Stimulated activated CD8-positive, alpha-beta memory T cell treated with anti-CD3 and anti-CD28 coated beads, Interleukin-12 subunit alpha, Interleukin-12 subunit beta, amount 100 ng/mL, for 1 hour (primary cell): ENCODE measurements around the gene SHTN1.

Source experiments
- DNase-seq: peaks from one replicate; pipeline ENCODE4 v3.0.0-alpha.2; 2020; ENCODE audit warnings: low read depth

SHTN1 gene

DNA sequence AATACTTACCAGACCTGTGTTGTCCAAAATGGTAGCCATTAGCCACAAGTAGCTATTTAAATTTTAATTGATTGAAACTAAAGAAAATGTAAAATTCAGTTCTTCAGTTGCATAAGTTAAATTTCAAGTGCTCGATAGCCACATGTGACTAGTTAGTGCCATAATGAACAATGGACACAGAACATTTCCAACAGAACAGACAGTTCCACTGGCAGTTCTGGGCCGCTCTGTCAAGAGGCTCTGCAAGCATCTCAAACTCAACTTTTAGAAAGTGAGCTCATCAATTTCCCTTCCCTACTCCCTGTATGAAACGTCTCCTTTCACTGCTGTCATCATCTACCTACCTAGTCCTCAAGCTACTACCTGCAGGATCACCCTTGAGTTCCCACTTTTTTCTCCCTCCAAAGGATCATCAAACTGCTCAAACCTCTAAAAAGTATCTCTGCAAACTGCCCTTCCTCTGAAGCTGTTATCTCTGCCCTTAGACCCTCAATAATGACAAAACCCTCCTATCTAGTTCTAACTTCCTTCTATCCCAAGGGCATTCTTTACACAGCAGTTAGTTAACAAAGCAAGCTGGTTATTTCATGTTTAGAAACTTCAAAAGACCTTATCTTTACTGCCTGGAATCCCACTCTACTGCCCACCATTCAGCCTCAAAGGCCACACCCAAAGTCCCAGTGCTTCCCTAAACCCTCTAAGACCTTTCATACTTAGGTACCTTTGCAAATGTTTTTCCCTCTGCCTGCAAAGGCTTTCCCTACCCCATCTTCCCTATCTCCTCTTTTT lies 20.6 kb downstream of the SHTN1 start:
- no peak for DNase-seq

DNA sequence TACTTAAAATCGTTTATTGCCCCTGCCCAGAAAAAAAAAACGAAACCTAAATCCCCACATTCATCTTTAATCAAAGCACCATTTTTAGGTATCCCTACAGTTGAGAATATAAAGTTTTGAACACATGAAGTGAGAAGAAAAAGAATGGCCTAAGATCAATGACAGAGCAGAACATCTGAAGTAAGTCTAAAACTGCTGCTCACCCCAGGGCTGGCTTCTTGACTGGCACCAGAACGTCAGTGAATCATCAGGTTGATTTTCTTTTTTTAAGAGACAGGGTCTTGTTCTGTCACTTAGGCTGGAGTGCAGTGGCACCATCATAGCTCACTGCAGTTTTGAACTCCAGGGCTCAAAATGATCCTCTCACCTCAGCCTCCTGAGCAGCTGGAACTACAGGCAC lies 24.9 kb downstream of the SHTN1 start:
- no peak for DNase-seq

DNA sequence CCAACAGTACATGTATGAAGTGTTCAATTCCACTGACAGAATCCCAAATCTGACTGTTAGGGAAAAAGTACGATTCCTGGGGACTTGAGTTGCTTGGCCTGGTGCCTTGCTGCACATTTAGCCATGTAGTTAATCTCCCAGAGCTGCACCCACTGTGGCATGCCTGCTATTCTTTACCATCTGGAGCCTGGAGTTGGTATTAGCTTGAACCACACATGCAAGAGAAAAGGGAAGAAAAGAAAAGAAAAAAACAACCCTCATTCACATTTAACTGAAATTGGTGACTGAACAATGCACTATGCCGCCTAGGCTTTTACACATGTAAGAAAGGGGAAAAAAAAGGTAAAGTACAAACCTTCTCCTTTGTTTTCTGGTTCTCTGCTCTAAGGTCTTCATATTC lies 26.1 kb downstream of the SHTN1 start:
- DNase-seq, result no peak

DNA sequence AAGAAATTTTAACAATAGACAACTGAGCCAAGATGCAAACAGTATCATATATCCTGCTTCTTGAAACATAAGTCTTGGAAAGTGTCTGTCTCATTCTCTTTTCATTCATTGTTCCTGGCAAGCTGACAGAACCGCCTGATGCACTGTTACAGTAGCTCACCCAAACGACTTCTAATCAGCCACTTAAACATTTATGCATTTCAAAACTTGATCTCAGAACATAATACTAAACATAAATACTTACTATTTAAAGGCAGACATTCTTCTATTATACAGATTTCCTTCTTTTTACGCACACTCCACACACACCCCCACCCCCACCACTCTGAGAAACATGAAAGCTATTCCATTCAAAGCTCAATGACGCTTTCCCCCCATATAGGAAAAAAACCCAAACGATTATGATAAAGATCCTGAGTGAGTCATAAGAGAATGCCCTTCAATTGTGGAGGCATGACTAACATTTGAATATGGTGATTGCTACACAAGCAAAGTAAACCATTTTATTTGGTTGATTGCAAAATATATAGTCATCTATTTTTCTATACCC lies 30.5 kb downstream of the SHTN1 start:
- DNase-seq, result no peak

DNA sequence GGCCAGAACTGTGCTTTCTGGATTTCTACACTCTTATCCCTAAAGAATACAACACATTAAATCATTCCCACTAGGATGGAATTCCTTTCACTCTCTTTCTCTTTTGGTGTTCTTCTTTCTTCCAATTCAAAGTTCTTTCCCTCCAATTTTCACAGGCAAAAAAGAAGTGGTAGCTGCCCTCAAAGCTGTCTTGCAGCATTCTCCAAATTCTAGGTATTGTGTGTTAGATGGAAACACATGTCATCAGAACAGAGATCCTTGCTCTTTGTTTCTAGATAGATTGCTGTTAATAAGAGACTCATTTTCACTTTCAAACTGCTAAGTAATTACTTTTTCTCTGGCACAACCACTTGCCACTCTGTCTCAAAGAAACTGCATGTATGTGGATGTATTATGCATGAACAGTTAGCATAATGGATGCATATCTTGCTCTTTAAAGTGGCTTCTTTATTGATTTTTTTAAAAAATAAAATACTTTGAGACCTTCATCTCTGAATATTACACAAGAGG lies 31.0 kb downstream of the SHTN1 start:
- no peak for DNase-seq

DNA sequence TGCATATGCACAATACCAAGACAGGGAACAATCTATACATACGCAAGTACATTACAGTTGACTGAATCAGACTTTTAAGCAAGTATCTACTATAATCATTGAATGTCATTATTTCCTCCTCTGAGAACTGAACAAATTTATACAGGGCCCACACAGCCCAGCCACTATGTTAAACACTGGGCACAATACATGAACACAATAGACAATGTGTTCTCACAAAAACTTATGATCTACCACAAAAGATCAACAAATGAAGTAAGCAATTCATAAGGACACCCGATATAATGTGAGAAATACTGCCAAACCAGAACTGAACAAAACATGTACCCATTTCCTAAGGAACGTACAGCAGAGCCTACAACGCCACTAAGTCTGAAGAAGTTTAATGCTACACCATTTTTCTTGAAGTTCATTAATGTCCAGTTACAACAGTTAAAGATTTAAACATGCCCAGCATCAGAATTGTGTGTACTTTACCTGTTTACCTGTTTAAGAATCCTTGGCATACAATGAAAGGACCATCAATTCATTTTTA lies 31.5 kb downstream of the SHTN1 start:
- no peak for DNase-seq

DNA sequence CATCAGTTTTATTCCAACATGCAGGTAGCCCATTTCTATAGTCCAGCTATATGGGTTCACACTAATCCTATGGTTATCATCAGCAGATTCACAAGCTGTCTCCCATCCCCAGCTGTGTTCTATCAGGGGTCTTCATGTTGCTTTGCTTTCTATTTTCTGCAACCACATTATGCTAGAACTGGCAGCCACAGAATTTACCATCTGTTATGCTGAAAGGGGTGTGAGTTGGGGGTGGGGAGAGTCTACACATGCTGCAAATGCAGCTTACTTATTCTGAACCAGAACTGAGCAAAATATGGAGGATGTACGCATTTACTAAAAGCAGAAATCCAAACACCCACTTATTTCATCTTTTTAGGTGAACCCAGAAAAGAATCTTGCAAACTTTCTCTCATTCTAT lies 32.9 kb downstream of the SHTN1 start:
- DNase-seq, result no peak

DNA sequence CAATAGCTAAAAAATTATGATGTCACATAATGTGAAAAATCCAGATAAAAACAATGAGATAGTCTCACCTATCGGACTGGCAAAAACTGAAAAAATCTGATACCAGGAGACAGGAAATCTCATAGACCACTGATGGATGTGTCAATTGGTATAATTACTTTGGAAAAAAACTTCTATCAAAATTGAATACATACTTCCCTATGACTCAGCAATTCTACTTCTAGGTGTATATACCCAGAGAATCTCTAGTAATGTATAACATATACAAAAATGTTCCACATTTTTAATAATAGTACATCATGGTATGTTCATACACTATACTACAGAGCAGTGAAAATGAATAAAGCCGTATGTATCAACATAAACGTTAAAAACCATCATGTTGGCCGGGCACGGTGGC lies 34.9 kb downstream of the SHTN1 start:
- no peak for DNase-seq

DNA sequence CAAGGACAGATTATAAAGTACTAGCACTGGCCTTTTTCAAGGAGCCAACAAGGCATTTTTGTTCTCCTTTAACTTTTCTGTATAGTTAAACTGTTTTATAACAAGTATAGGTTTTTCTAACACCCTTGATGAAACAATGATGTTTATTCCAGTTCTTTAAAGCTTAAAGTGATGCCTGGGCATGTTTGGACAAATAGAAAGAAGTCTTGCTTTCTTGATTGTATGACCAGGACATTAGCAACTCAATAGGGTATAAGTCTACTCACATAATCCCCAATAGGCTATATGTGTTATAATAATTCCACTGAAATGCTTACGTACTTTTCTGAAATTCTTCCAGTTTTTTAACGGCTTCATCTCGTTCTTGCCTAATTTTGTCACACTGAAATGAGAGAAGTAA lies 36.7 kb downstream of the SHTN1 start:
- no peak for DNase-seq

DNA sequence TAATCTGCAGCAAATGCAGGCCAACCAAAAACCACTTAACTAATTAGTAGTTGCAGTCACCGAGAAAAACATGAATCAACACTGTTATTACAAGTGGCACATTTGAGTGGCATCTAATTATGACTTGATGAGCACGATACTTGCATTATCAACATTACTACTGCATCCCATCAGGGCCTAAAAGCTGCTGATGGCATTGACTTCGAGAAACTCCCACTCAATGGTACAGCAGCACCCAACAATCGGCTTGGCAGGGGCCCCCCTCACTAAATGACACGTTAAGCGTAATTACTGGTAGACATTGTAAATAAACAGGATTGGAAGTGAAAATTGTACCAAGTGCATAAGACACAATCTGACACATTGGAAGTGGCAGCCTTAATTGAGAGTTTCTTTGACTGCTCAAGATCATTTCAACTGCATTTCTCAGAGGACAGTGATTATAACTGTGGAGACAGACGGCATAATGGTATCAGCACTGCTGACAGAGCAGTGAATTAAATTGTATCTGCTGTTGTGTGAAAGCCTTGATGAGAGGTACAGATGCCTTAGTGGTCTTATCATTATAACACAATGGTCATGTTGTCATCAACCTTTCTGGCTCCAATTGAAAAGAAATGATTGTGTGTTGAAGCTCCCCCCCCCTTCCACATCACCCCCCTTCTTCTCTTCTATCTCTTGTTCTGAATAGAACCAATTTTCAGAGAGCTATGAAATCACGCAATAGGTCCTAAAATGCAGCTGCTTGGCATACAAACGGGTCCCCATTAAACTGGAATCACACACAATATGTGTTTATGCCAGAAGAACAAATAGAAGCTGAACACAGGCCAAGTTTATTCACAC lies 43.4 kb downstream of the SHTN1 start:
- DNase-seq, result no peak

DNA sequence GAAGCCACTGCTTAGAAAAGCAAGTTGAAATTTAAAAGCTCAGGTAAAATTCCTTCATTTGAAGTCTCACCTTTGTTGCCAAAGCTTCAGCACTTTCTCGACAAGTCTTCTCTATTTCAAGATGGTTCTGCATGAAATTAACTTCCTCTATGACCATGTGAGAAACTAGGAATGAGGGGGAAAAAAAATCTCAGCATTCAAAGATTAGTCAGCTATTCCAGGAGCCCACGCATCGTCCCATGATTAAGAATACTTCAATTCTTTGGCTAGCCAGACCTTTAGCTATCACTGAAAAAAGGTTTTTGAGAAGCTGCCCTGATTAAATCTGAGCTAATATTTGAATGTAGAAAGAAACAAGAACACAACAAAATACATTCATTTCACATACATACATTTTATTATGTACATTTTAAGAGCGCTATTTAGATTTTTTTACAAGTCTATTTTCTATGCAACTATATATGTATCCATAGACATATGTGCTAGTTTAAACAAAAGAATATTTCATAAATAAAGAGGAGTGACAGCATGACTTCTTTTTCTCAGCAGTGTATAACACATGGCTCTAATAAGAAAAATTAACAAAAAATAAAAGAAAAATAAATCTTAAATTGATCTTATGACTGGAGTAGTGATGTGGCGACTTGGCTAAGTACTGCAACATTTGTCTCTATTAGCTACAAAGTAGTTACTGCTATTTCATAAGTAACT lies 44.8 kb downstream of the SHTN1 start:
- DNase-seq, result no peak

DNA sequence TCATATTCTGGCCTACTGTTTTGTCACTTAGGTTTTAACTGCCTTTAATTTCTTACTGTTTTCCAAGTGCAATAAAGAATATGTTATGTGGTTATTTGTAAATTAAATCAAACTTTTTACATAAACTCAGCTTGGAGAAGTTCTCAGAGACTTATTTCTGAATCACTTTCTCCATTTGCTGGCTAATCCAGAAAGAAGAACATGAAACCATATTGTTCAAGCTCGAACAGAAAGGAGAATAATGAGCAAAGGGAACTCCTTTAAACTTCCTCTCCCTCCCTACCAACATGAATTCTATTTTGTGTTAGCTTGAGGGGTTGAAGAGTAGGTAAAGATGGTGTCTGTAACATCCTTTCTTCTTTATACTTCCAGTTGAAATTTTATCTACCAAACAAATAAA lies 52.3 kb downstream of the SHTN1 start:
- no peak for DNase-seq

DNA sequence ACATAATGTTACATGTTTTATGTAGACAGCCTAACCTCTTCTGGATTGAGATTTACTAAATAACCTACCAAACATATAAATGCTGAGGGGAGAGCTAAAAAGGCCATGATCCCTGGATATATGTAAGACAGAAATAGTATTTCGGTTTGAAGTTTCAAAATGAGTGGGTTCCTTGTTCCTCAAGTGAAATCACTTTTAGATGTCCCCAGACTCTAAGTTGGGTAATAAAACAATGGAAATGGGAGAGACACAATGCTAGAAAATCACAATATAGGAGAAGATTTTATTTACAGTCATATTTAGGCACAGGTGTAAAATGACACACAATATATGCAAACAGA lies 56.5 kb downstream of the SHTN1 start:
- DNase-seq, result no peak

DNA sequence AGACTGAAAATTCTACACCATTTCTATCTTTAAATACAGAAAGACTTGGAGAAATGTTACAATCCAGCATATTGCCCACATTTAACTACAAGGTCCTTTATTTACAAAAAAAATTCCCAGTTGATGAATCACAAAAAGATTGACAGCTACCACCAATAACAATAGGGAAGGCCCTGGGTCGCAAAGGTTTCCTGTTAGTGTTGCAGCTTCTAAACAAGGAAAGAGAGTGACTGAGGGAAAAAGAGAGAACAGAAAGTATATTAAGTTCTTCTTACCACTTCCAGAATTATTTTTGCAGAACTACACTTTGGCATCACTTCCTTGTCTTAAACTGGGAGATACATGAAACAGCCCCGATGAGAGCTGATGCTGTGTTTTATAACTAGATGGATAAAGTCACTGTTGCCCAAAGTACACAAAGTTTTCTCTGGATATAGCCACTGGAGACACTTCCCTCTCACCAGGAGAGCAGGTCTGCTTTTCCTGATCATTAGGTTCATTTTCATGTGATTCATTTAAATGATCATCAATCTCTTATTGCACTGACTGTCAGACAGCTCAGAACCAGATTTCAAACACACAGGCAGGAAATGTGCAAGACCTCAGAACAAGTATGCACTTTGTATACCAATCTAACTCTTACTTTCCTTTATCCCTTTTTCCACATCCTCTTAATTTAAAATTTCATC lies 57.0 kb downstream of the SHTN1 start:
- DNase-seq, result no peak

DNA sequence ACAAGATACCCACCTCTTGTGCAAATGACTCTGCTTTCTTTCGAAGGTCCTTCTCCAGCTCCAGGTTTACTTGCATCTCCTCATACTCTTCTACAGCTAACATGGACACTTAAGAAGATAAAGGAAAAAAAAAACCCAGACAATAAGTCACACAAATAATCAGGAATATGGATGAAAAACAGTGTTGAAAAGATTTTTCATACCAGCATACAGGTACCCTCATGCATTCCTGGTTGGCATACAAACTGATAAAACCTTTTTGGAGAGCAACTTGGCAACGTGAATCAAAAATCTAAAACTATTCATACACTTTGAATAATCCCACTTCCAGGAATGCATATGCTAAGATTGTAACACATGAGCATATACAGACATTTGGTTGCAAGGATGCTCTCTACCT lies 60.1 kb downstream of the SHTN1 start:
- DNase-seq, result no peak

DNA sequence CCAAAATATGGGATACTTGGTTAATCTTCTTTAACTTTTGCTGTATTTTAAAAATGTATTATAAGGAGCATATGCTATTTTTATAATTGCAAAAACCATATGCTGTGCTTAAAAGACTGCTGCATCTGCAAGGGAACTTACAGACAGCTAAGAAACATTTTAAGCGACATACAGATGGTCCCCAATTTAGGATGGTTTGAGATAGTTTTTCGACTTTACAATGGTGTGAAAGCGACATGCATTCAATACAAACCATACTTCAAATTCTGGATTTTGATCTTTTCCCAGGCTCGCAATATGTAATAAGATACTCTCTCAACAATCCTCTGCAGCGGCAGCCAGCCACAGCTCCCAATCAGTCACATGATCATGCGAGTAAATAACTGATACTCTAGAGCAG lies 73.2 kb downstream of the SHTN1 start:
- DNase-seq, result no peak

DNA sequence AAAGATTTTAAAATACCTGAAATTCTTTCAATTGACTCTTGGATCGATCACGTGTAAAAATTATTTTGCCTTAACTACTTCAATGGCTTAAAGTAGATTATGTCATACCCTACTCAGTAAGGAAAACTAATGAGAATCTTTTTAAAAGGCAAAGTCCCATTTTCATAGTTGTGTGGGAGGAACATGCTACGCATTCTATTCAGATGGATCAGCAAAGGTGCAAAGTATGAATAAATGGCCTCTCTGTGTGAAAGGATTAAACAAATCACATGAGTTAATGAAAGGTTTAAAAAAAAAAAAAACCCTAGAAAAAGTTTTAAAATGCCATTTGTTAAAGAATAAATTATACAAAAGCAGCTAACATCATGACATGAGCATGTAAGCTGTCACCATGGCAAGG lies 78.6 kb downstream of the SHTN1 start:
- no peak for DNase-seq

DNA sequence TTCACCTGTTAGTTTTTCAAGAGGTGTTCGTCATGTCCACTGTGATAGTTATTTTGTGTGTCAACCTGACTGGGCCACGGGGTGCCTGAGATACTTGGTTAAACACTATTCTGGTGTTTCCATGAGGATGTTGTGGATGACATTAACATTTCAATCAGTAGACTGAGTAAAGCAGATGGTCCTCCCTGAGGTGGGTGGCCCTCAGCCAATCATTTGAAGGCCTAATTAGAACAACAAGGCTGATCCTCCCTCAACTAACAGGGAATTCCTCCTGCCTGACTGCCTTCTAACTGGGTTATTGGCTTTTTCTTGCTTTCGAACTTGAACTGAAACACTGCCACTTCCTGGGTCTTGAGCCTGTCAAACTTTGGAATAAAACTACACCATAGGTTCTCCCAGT lies 79.9 kb downstream of the SHTN1 start:
- DNase-seq, result no peak

DNA sequence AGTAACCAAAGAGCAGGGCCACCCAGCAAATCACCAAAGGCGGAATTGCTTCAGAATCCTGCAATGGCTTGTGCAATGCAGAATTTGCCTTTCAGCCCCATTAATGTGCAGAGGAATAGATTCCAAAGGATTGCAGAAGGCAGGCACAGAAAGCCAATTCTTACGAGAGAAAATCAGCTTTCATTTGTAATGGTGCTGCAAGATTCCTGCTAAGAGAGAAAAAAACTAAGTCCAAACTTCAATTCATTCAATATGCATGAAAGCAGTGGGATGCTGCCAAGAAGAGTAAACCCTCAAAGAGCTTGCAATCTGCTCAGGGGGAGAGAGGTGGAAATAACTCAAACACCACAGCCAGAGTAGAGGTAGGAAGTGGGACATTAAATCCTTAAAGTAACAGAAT lies 85.3 kb downstream of the SHTN1 start:
- DNase-seq, result no peak

DNA sequence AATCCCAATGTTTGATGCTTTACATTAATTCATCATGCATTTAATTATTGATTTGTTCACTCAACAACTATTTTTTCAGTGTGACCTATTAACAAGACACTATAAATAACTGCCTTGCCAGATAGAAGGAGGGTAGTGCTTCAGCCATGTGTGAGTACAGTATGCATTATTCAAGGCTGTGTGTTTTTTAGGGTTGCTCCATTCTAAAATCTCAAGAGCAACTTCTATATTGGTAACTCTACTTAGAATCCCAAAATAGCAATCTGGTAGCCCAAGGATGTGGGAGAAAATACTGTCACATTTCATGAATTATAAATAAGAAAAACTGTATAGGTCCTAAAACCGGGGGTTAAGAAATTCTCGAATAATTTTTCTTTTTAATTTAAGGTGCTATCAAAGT lies 85.8 kb downstream of the SHTN1 start:
- DNase-seq, result no peak

DNA sequence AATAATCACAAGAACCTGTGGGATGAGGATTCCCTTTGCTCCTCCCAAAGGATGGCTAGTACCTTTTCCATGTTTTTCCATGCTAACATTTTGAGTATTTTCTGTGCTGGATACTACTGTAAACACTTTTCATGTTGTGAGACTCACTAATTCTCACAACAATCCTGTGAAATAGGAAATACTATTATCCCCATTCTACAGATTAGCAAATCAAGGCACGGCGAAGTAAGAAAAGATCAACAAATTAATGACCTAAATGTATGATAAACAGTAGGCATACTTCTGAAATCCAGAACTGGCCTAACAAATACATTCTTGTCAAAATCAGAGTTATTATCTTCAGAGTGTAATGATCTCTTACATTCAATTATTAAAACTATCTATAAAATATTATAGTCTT lies 86.4 kb downstream of the SHTN1 start:
- no peak for DNase-seq

DNA sequence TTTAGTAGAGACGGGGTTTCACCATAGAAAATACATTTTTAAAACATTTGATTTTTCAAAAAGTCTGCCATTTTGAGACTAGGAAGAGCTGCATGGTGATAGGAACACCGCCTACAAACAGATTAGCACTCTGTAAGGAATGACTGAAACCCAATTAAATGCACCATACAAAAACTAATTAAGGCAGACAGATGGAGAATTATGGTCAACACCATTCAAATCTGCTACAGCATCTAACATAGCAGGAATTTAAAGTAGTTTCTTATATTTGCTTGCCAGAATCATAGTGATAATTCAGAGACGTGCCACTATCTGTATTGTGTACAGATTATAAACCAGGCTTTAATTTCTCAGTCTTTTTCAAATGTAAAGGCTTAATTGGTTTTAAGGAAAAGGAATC lies 87.5 kb downstream of the SHTN1 start:
- DNase-seq, result no peak
